H1 (cell line): ENCODE results near the gene R3HDM4. TPM values are rescaled to one million over a fixed set of nuclear protein-coding genes. Genes with fewer than 3 reads are reported as not detected.

Source experiments
- PHF8 ChIP-seq: fragments of 200-600 bp; sonication (generic); conservative IDR thresholded peaks from 2 replicates; pipeline ENCODE4 v1.7.1; 2012; ENCODE audit warnings: low read depth, mild to moderate bottlenecking, inconsistent platforms, low read length, moderate library complexity
- RXRA ChIP-seq: IDR thresholded peaks from 2 replicates; pipeline ENCODE4 v1.6.1; 2011; ENCODE audit warnings: low read depth, mild to moderate bottlenecking, low read length, moderate library complexity; ENCODE audit not compliant: insufficient read depth
- SP1 ChIP-seq: IDR thresholded peaks from 2 replicates; pipeline ENCODE4 v1.6.1; 2011; ENCODE audit warnings: low read depth, low read length
- polyA plus RNA-seq, 7 experiments: library from polyadenylated mRNA; depleted of rRNA in 3 of 7; stranded (reverse) in 5 of 7; unstranded in 2 of 7; fragments of >200 nt in 5 of 7; fragments of 200-250 nt in 2 of 7; gene quantifications; 1 replicate in 5 of 7; 2 replicates in 1 of 7; 4 replicates in 1 of 7; pipeline versions ENCODE4 v1.2.1 to v1.2.3, GENCODE V29; 2011 to 2013; ENCODE audit warnings: missing spikeins in 2 of 7, mixed read lengths in 2 of 7
- total RNA-seq: library from RNA; stranded (reverse); fragmentation: NEBNext Ultra II Directional; extraction: Animal tissue kit (Norgen Biotek cat#: 25700); gene quantifications from 2 replicates; pipeline ENCODE4 v1.2.1, GENCODE V29; 2021

The R3HDM4 gene
- total and polyA plus RNA-seq, 2 of the 8 experiments (the other 6 are each of a cell fraction or from before 2014, with no cell fraction given) = 76.8 to 102 TPM

DNA sequence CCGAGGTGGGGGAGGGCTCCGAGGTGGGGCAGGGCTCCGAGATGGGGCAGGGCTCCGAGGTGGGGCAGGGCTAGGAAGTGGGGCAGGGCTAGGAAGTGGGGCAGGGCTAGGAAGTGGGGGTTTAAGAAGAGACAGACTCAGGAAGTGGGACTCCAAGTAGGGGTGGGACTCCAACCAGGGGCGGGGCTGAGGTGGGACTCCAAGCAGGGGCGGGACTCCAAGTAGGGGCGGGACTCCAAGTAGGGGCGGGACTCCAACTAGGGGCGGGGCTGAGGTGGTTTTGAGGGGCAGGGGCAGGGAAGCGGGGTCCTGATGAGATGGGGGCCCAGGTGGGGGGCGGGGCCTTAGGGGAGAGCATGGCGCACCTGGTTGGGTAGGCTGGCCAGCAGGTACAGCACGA is 39.9 kb downstream of the R3HDM4 start (continued):
- TF ChIP-seq RXRA = no peak
- TF ChIP-seq PHF8 = no peak
- no peak for TF ChIP-seq SP1
- TF ChIP-seq, all 59 proteins: peak for 0
